NT2/D1 (cell line): ENCODE results near the gene TMEM79.

Source experiments
- YY1 ChIP-seq: IDR thresholded peaks from 2 replicates; pipeline ENCODE4 v1.6.1; 2011; ENCODE audit not compliant: insufficient read length, insufficient read depth
- ZNF274 ChIP-seq: IDR thresholded peaks from 2 replicates; pipeline ENCODE4 v1.6.1; 2011; ENCODE audit warnings: mild to moderate bottlenecking, low read depth, low read length

DNA sequence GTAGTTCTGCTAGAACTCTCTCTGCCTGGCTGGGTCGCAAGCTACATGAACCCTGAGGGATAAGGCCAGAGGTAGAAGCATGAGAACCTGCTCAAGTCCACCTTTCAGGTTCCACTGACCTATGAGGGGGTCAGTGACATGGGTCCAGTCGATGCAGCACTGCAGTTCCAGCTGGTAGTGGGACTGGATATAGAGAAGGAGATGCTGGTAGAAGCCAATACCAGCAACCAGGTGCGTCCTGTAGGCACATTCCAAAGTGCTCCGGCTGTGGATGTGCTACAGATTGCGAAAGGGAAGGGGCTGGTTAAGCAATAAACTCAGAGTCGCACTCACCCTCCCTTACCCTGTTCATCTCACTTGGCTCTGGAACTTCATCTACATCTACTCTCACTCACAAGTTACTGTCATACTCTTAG, 7.2 kb upstream of the TMEM79 start:
- TF ChIP-seq YY1, result no peak
- TF ChIP-seq ZNF274, result no peak
